HEK293 (cell line): ENCODE results near the gene CCDC78.

ENCODE experiments used
- CTCF ChIP-seq: fragments of 450-650 bp; formaldehyde crosslinking; IDR thresholded peaks from 2 replicates; pipeline ENCODE4 v1.5.1; 2016; ENCODE audit warnings: missing biosample characterization, missing genetic modification characterization
- ELK4 ChIP-seq: IDR thresholded peaks from 2 replicates; pipeline ENCODE4 v1.6.1; 2011; ENCODE audit warnings: mild to moderate bottlenecking, low read depth, low read length, borderline replicate concordance
- GLI2 ChIP-seq: fragments of 450-650 bp; formaldehyde crosslinking; IDR thresholded peaks from 2 replicates; pipeline ENCODE4; 2017; ENCODE audit warnings: missing biosample characterization, missing genetic modification characterization, low read depth, borderline replicate concordance
- GLIS2 ChIP-seq: fragments of 450-650 bp; formaldehyde crosslinking; IDR thresholded peaks from 2 replicates; pipeline ENCODE4 v1.5.1; 2016; ENCODE audit warnings: missing biosample characterization, missing genetic modification characterization
- HOXA7 ChIP-seq: sonication (generic); formaldehyde crosslinking; IDR thresholded peaks from 2 replicates; pipeline ENCODE4 v1.8.1; 2022; ENCODE audit warnings: missing genetic modification reagents, borderline replicate concordance
- INSM2 ChIP-seq: fragments of 450-650 bp; formaldehyde crosslinking; IDR thresholded peaks from 2 replicates; pipeline ENCODE4 v1.5.1; 2016; ENCODE audit warnings: missing biosample characterization, missing genetic modification characterization
- ZBTB10 ChIP-seq: fragments of 450-650 bp; formaldehyde crosslinking; IDR thresholded peaks from 2 replicates; pipeline ENCODE4 v1.5.1; 2016; ENCODE audit warnings: missing biosample characterization, missing genetic modification characterization
- ZBTB17 ChIP-seq: fragments of 450-650 bp; formaldehyde crosslinking; IDR thresholded peaks from 2 replicates; pipeline ENCODE4 v1.5.1; 2016; ENCODE audit warnings: missing biosample characterization, missing genetic modification characterization
- ZBTB26 ChIP-seq: fragments of 450-650 bp; formaldehyde crosslinking; optimal IDR thresholded peaks from 2 replicates; pipeline ENCODE3; 2016; ENCODE audit warnings: missing biosample characterization, mild to moderate bottlenecking, missing genetic modification characterization
- ZBTB6 ChIP-seq: fragments of 450-650 bp; formaldehyde crosslinking; IDR thresholded peaks from 2 replicates; pipeline ENCODE4 v1.5.1; 2017; ENCODE audit warnings: missing biosample characterization, missing genetic modification characterization
- ZBTB8A ChIP-seq: fragments of 450-650 bp; formaldehyde crosslinking; IDR thresholded peaks from 2 replicates; pipeline ENCODE4 v1.5.1; 2016; ENCODE audit warnings: missing biosample characterization, missing genetic modification characterization
- ZFHX2 ChIP-seq: fragments of 450-650 bp; formaldehyde crosslinking; conservative IDR thresholded peaks from 2 replicates; pipeline ENCODE4 v1.5.1; 2016; ENCODE audit warnings: missing biosample characterization, missing genetic modification characterization
- ZFP37 ChIP-seq: fragments of 450-650 bp; formaldehyde crosslinking; IDR thresholded peaks from 2 replicates; pipeline ENCODE4 v1.5.1; 2016; ENCODE audit warnings: missing biosample characterization, missing genetic modification characterization
- ZNF157 ChIP-seq: fragments of 450-650 bp; formaldehyde crosslinking; IDR thresholded peaks from 2 replicates; pipeline ENCODE4 v1.5.1; 2016; ENCODE audit warnings: missing biosample characterization, missing genetic modification characterization
- ZNF169 ChIP-seq: fragments of 450-650 bp; formaldehyde crosslinking; IDR thresholded peaks from 2 replicates; pipeline ENCODE4 v1.5.1; 2016; ENCODE audit warnings: missing biosample characterization, missing genetic modification characterization
- ZNF221 ChIP-seq: fragments of 450-650 bp; formaldehyde crosslinking; IDR thresholded peaks from 2 replicates; pipeline ENCODE4 v1.5.1; 2017; ENCODE audit warnings: missing biosample characterization, missing genetic modification characterization, borderline replicate concordance
- ZNF335 ChIP-seq: fragments of 450-650 bp; formaldehyde crosslinking; conservative IDR thresholded peaks from 2 replicates; pipeline ENCODE4 v1.5.1; 2016; ENCODE audit warnings: missing biosample characterization, missing genetic modification characterization
- ZNF341 ChIP-seq: fragments of 450-650 bp; formaldehyde crosslinking; IDR thresholded peaks from 2 replicates; pipeline ENCODE4; 2016; ENCODE audit warnings: low read depth, missing biosample characterization, missing genetic modification characterization
- ZNF366 ChIP-seq: fragments of 450-650 bp; formaldehyde crosslinking; conservative IDR thresholded peaks from 2 replicates; pipeline ENCODE4 v1.5.1; 2016; ENCODE audit warnings: missing biosample characterization, missing genetic modification characterization
- ZNF48 ChIP-seq: fragments of 450-650 bp; formaldehyde crosslinking; IDR thresholded peaks from 2 replicates; pipeline ENCODE4 v1.5.1; 2016; ENCODE audit warnings: missing biosample characterization, missing genetic modification characterization
- ZNF501 ChIP-seq: fragments of 450-650 bp; formaldehyde crosslinking; IDR thresholded peaks from 2 replicates; pipeline ENCODE4 v1.5.1; 2016; ENCODE audit warnings: missing biosample characterization, missing genetic modification characterization
- ZNF513 ChIP-seq: fragments of 450-650 bp; IDR thresholded peaks from 2 replicates; pipeline ENCODE4 v1.5.1; 2018; ENCODE audit warnings: missing biosample characterization, missing genetic modification characterization
- ZNF521 ChIP-seq: fragments of 450-650 bp; formaldehyde crosslinking; IDR thresholded peaks from 2 replicates; pipeline ENCODE4 v1.5.1; 2017; ENCODE audit warnings: missing biosample characterization, mild to moderate bottlenecking, missing genetic modification characterization
- ZNF645 ChIP-seq: fragments of 450-650 bp; formaldehyde crosslinking; IDR thresholded peaks from 2 replicates; pipeline ENCODE4; 2016; ENCODE audit warnings: missing biosample characterization, missing genetic modification characterization
- ZNF677 ChIP-seq: fragments of 450-650 bp; IDR thresholded peaks from 2 replicates; pipeline ENCODE4 v1.5.0; 2018; ENCODE audit warnings: missing biosample characterization, mild to moderate bottlenecking, missing genetic modification characterization, moderate library complexity
- ZNF791 ChIP-seq: fragments of 450-650 bp; formaldehyde crosslinking; IDR thresholded peaks from 2 replicates; pipeline ENCODE4 v1.5.1; 2016; ENCODE audit warnings: missing biosample characterization, missing genetic modification characterization
- ZSCAN16 ChIP-seq: fragments of 450-650 bp; formaldehyde crosslinking; IDR thresholded peaks from 2 replicates; pipeline ENCODE4 v1.5.1; 2016; ENCODE audit warnings: missing biosample characterization, missing genetic modification characterization

The CCDC78 gene

GRCh38 chr16:715477-716199, 10.6 kb downstream of the CCDC78 start (continued):
- no peak; the same call in 1 of the 2 replicates for TF ChIP-seq ZBTB6 (tag by site-specific recombination)
- no peak for TF ChIP-seq ZNF221 (tag by site-specific recombination)
- no peak for TF ChIP-seq ELK4
- TF ChIP-seq GLIS2 (tag by site-specific recombination), result peak; percentile 46; the same call in 1 of the 2 replicates
- no peak for TF ChIP-seq ZNF513
- TF ChIP-seq ZBTB17 (tag by site-specific recombination), result no peak
- TF ChIP-seq ZFHX2, result peak; percentile 28; the same call in 1 of the 2 replicates
- TF ChIP-seq ZBTB8A (tag by site-specific recombination), result peak; percentile 64; the same call in 1 of the 2 replicates
- TF ChIP-seq ZNF791 (tag by site-specific recombination), result no peak
- no peak for TF ChIP-seq ZNF521 (tag by site-specific recombination)
- TF ChIP-seq GLI2 (tag by site-specific recombination), result no peak
- no peak for TF ChIP-seq ZNF645 (tag by site-specific recombination)
- TF ChIP-seq ZBTB26 (tag by site-specific recombination), result peak; percentile 61
- TF ChIP-seq ZBTB10 (tag by site-specific recombination), result no peak
- TF ChIP-seq ZNF341 (tag by site-specific recombination), result peak; percentile 38
- TF ChIP-seq ZNF366 (tag by site-specific recombination), result no peak
- no peak for TF ChIP-seq ZNF501 (tag by site-specific recombination)
- TF ChIP-seq ZNF157 (tag by site-specific recombination), result no peak
- no peak for TF ChIP-seq INSM2 (tag by site-specific recombination)
- TF ChIP-seq ZNF677 (tag by site-specific recombination), result peak; percentile 9; the same call in 1 of the 2 replicates
- no peak for TF ChIP-seq ZNF169
- TF ChIP-seq HOXA7, result no peak
- peak; percentile 28; the same call in 1 of the 2 replicates for TF ChIP-seq CTCF (tag by site-specific recombination)
- TF ChIP-seq ZNF335, result peak; percentile 48
- TF ChIP-seq ZSCAN16, result no peak
- TF ChIP-seq ZNF48, result no peak
- no peak for TF ChIP-seq ZFP37
